ENCODE results near the gene AFG1L.

DNA sequence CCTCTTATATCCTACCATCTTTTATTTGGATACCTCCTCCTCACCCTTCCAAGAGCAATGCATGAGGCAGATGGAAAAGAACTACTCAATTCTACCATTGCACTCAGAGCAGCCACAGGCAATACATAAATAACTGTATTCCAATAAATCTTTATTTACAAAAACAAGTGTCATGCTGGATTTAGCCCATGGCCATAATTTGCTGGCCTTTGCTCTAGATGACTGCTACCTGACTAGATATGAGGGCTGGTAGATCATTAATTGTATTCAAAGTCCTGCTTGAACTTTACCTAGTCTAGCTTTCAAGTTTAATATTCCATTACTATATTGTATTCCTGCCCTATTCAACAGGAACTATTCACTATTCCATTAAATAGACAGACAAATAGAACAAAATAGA is 37.1 kb downstream of the AFG1L start:
- TF ChIP-seq GABPA (IDR thresholded peaks at IDR 0.05 in 1 of 2, conservative IDR thresholded peaks at IDR 0.05 in 1 of 2), result no peak
- TF ChIP-seq, protein P1, sequence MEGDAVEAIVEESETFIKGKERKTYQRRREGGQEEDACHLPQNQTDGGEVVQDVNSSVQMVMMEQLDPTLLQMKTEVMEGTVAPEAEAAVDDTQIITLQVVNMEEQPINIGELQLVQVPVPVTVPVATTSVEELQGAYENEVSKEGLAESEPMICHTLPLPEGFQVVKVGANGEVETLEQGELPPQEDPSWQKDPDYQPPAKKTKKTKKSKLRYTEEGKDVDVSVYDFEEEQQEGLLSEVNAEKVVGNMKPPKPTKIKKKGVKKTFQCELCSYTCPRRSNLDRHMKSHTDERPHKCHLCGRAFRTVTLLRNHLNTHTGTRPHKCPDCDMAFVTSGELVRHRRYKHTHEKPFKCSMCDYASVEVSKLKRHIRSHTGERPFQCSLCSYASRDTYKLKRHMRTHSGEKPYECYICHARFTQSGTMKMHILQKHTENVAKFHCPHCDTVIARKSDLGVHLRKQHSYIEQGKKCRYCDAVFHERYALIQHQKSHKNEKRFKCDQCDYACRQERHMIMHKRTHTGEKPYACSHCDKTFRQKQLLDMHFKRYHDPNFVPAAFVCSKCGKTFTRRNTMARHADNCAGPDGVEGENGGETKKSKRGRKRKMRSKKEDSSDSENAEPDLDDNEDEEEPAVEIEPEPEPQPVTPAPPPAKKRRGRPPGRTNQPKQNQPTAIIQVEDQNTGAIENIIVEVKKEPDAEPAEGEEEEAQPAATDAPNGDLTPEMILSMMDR (IDR thresholded peaks at IDR 0.05; ENCODE audit: low read depth, low read length, missing input control), result no peak
- no peak for TF ChIP-seq JUND (IDR thresholded peaks at IDR 0.05)
- TF ChIP-seq TAF1 (conservative IDR thresholded peaks at IDR 0.05), result no peak
- TF ChIP-seq, protein P2, sequence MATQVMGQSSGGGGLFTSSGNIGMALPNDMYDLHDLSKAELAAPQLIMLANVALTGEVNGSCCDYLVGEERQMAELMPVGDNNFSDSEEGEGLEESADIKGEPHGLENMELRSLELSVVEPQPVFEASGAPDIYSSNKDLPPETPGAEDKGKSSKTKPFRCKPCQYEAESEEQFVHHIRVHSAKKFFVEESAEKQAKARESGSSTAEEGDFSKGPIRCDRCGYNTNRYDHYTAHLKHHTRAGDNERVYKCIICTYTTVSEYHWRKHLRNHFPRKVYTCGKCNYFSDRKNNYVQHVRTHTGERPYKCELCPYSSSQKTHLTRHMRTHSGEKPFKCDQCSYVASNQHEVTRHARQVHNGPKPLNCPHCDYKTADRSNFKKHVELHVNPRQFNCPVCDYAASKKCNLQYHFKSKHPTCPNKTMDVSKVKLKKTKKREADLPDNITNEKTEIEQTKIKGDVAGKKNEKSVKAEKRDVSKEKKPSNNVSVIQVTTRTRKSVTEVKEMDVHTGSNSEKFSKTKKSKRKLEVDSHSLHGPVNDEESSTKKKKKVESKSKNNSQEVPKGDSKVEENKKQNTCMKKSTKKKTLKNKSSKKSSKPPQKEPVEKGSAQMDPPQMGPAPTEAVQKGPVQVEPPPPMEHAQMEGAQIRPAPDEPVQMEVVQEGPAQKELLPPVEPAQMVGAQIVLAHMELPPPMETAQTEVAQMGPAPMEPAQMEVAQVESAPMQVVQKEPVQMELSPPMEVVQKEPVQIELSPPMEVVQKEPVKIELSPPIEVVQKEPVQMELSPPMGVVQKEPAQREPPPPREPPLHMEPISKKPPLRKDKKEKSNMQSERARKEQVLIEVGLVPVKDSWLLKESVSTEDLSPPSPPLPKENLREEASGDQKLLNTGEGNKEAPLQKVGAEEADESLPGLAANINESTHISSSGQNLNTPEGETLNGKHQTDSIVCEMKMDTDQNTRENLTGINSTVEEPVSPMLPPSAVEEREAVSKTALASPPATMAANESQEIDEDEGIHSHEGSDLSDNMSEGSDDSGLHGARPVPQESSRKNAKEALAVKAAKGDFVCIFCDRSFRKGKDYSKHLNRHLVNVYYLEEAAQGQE (IDR thresholded peaks at IDR 0.05), result no peak
- TF ChIP-seq HNF4G (IDR thresholded peaks at IDR 0.05), result no peak
- TF ChIP-seq RAD21 (IDR thresholded peaks at IDR 0.05), result no peak
- no peak for TF ChIP-seq EGR1 (IDR thresholded peaks at IDR 0.05; ENCODE audit: low read depth in 2 of 2)
- peak; percentile 32 to 39 for TF ChIP-seq RXRA (IDR thresholded peaks at IDR 0.05)
- TF ChIP-seq SP1 (IDR thresholded peaks at IDR 0.05), result peak; percentile 54
- TF ChIP-seq, protein P3, sequence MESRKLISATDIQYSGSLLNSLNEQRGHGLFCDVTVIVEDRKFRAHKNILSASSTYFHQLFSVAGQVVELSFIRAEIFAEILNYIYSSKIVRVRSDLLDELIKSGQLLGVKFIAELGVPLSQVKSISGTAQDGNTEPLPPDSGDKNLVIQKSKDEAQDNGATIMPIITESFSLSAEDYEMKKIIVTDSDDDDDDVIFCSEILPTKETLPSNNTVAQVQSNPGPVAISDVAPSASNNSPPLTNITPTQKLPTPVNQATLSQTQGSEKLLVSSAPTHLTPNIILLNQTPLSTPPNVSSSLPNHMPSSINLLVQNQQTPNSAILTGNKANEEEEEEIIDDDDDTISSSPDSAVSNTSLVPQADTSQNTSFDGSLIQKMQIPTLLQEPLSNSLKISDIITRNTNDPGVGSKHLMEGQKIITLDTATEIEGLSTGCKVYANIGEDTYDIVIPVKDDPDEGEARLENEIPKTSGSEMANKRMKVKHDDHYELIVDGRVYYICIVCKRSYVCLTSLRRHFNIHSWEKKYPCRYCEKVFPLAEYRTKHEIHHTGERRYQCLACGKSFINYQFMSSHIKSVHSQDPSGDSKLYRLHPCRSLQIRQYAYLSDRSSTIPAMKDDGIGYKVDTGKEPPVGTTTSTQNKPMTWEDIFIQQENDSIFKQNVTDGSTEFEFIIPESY (IDR thresholded peaks at IDR 0.05), result no peak

Measured in liver (tissue), 3 donors.